Dedifferentiated amniotic fluid mesenchymal stem cell (primary cell): ENCODE data around the gene DYNC2I2.
A peak's percentile ranks its signal among the peaks of the same experiment; 100 is the strongest.
"Not testable (repeated sequence)": the region's sequence is repeated elsewhere in the genome, so short reads cannot be mapped to it uniquely, and the experiment has no call there.

Experiments used
- DNase-seq: peaks from one replicate; pipeline ENCODE4 v3.0.0-alpha.2; 2016; ENCODE audit errors: extremely low spot score

The DYNC2I2 gene

GRCh38 chr9:128656416-128657343, at the start of gene DYNC2I2:
DYNC2I2 (minus strand) TSS chr9:128656847; CDS start chr9:128656726, 121 bp downstream.
- DNase-seq: peak; percentile 81

DNA sequence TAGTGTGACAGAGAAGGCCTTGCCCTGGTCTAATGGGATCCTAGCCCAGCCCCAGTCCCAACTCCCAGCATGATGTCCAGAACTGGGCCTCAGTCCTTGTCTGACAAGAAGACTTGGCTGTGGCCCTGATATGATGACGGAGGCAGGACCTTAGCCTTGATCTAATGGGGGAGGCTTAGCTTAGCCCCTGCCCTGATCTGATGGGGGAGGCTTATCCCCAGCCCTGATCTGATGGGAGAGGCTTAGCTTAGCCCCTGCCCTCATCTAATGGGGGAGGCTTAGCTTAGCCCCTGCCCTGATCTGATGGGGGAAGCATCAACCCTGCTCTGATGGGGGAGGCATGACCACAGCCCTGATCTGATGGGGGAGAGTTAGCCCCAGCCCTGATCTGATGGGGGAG, 49.4 kb upstream of the DYNC2I2 start:
- DNase-seq: no peak

DNA sequence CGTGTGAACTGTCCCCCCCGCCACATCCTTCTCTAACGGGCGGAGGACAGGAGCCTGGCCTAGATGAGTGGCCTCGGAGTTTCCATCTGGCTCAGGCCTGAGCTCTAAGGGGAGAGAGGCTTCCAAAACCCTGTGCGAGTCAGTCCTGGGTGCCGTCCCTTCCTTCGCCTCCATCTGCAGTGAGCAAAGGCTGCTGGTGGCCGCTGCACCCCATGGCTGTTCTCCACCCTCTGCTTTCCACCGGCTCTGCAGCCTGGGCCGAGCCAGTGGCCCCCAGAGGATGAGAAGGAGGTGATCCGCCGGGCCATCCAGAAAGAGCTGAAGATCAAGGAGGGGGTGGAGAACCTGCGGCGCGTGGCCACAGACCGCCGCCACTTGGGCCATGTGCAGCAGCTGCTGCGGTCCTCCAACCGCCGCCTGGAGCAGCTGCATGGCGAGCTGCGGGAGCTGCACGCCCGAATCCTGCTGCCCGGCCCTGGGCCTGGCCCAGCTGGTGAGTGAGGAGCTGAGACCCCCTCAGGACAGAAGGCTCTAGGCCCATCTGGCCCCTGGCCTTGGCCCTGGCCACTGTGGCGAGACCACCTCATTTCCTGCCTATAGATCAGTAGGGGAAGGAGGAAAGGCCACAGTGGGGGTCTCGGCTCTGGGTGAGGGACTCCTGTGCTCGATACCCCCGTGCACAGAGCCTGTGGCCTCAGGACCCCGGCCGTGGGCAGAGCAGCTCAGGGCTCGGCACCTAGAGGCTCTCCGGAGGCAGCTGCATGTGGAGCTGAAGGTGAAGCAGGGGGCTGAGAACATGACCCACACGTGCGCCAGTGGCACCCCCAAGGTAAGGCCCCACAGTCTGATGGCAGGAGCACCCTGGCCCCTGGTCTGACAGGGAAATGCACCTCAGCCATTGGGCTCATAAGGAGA, 48.7 kb upstream of the DYNC2I2 start:
- DNase-seq: no peak

- no peak for DNase-seq
Measured at GRCh38 chr9:128704356-128704670, 47.7 kb upstream of the DYNC2I2 start.

- no peak for DNase-seq
Measured at GRCh38 chr9:128703616-128704355, 47.1 kb upstream of the DYNC2I2 start.

- no peak for DNase-seq
Measured at GRCh38 chr9:128702949-128703615, 46.4 kb upstream of the DYNC2I2 start.

GRCh38 chr9:128702445-128702948, 45.9 kb upstream of the DYNC2I2 start, which contains the start of gene PKN3:
PKN3 (plus strand) TSS chr9:128702503; CDS start chr9:128702916, 413 bp downstream.
- DNase-seq: peak; percentile 60

DNA sequence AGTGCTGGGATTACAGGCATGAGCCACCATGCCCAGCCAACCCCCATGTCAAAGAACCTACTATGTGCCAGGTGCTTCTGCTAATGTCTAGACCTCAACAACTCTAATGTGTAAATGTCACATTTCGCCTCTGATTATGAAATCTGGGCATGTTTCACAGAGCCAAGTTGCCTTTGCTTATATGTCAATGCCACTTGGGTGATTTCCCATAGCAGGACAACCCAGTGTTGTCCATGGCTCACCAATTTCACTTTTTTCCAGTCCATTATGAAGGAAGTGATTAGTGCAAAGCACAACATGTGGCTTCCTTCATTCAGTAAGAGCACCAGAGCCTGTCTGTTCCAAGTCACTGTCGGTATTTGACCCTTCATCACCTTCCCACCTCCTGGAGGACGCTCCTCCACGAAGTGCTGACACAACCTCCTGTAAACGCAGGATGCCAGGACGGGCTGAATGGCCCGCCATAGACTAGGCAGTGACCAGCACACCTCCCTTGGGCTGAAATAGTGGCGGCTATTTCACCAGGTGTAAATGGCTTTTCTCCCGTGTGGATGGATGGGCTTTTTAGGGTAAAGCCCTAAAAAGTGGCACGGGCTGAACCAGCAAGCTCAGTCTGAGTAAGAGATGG, 44.7 kb upstream of the DYNC2I2 start:
- peak; percentile 0 for DNase-seq

GRCh38 chr9:128699096-128699795, 42.6 kb upstream of the DYNC2I2 start:
- not testable (repeated sequence) for DNase-seq

GRCh38 chr9:128696923-128697707, 40.5 kb upstream of the DYNC2I2 start:
- DNase-seq: no peak

DNA sequence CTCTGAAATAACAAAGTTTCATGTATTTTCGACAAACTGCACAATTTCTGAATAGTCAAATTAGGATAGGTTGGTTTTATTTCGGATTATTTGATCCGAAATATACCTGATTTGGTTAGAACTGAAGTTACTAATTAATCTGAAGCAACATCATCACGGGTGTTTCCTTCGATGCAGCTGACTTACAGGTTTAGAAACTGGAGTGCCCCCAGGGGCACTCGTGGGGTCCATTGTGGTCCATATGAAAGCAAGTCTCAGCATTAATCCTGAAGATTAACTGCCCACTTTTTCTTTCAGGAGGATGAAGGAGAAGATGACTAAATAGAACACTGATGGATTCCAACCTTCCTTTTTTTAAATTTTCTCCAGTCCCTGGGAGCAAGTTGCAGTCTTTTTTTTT, 37.7 kb upstream of the DYNC2I2 start:
- no peak for DNase-seq

- DNase-seq: not testable (repeated sequence)
Measured at GRCh38 chr9:128693738-128694137, 37.1 kb upstream of the DYNC2I2 start.

- DNase-seq: no peak
Measured at GRCh38 chr9:128690684-128691034, 34.0 kb upstream of the DYNC2I2 start.

GRCh38 chr9:128689820-128690683, 33.4 kb upstream of the DYNC2I2 start:
- peak; percentile 17 for DNase-seq

DNA sequence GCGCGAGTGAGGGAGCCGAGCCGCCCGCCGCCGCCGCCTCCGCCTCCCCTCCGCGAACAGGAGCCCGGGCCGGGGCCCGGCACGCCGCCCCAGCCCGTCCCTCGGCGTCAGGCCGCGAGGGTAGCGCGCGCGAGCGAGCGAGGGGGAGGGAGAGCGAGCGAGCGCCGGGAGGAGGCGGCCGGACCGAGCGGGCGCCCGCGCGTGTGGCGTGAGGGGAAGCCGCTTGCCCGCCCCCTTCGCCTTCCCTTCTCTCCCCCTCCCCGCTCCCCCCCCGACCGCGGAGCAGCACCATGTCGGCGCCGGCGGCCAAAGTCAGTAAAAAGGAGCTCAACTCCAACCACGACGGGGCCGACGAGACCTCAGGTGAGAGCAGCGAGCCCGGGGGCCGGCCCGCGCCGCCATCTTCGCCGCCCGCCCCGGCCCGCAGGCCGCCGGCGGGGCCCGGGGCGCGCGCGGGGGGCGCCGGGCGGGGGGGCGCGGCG, 32.7 kb upstream of the DYNC2I2 start:
- DNase-seq: no peak

- DNase-seq: peak; percentile 83
Measured at GRCh38 chr9:128688501-128689292, 32.0 kb upstream of the DYNC2I2 start, which contains the start of gene SET. SET (plus strand) TSS chr9:128689222; CDS start chr9:128689583, 361 bp downstream.

DNA sequence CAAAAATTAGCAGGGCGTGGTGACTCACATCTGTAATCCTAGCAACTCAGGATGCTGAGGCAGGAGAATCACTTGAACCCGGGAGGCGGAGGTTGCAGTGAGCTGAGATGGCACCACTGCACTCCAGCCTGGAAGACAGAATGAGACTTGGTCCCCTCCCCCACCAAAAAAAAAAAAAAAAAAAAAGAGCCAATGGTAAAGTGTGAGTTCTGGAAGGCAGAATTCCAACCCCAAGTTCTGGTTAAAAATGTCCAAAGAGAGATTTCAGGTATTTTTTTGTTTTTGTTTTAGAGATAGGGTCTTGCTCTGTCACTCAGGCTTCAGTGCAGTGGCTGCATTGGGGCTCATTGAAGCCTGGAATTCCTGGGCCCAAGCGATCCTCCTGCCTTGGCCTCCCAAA, 30.8 kb upstream of the DYNC2I2 start:
- DNase-seq: no peak
